RWPE2 (cell line): ENCODE results near the gene RAB35.

Source experiments
- ATAC-seq: fragments of 200-7000 bp; cut with Tn5 transposase; 3 replicates; pipeline ENCODE4 v1.9.1; 2021; ENCODE audit warnings: low read depth
- DNase-seq: peaks from one replicate; pipeline ENCODE4 v3.0.0-alpha.2; 2020; ENCODE audit warnings: low spot score
- H3K27ac ChIP-seq: fragments of 450-650 bp; 2 replicates; pipeline ENCODE4 v1.5.1; 2017; ENCODE audit warnings: mild to moderate bottlenecking; ENCODE audit not compliant: poor library complexity, severe bottlenecking
- H3K27me3 ChIP-seq: fragments of 250-450 bp; sonication (Bioruptor Pico); 2 replicates; pipeline ENCODE4 v1.5.1; 2021; ENCODE audit warnings: mild to moderate bottlenecking, moderate library complexity; ENCODE audit not compliant: insufficient read depth, poor library complexity, severe bottlenecking
- H3K36me3 ChIP-seq: fragments of 250-450 bp; sonication (Bioruptor Pico); 2 replicates; pipeline ENCODE4 v1.5.1; 2020; ENCODE audit warnings: low read depth, mild to moderate bottlenecking, moderate library complexity
- H3K4me1 ChIP-seq: fragments of 250-450 bp; sonication (Bioruptor Pico); 2 replicates; pipeline ENCODE4 v1.5.1; 2021; ENCODE audit warnings: mild to moderate bottlenecking, moderate library complexity; ENCODE audit not compliant: insufficient read depth, poor library complexity, severe bottlenecking
- H3K4me3 ChIP-seq: fragments of 250-450 bp; sonication (Bioruptor Pico); 2 replicates; pipeline ENCODE4 v1.5.1; 2021; ENCODE audit warnings: mild to moderate bottlenecking, moderate library complexity; ENCODE audit not compliant: severe bottlenecking
- H3K9me3 ChIP-seq: fragments of 250-450 bp; sonication (Bioruptor Pico); 2 replicates; pipeline ENCODE4 v1.5.1; 2021; ENCODE audit warnings: mild to moderate bottlenecking, moderate library complexity; ENCODE audit not compliant: severe bottlenecking
- CTCF ChIP-seq: fragments of 450-650 bp; IDR thresholded peaks from one replicate; pipeline ENCODE4 v1.5.1; 2017; ENCODE audit warnings: mild to moderate bottlenecking, moderate library complexity; ENCODE audit not compliant: poor library complexity, severe bottlenecking

Gene RAB35

GRCh38 chr12:120134307-120134980 lies 17.9 kb upstream of the RAB35 start:
- no peak for TF ChIP-seq CTCF
- H3K36me3 ChIP-seq: peaks cover 98% of the 10 kb centered on the region
- no peaks in the 10 kb centered on the region for H3K27me3 ChIP-seq
- no peaks in the 10 kb centered on the region for H3K4me1 ChIP-seq
- H3K27ac ChIP-seq: no peak overlapping the region
- DNase-seq (no peak), ATAC-seq (no peak)
- H3K4me3 ChIP-seq: no peak overlapping the region
- no peaks in the 10 kb centered on the region for H3K9me3 ChIP-seq

- no peak for ATAC-seq
- Histone ChIP-seq H3K27me3 (no peaks in the 10 kb centered on the region), H3K36me3 (peaks cover 96% of the 10 kb centered on the region)
Observed at GRCh38 chr12:120132863-120133385, 16.4 kb upstream of the RAB35 start.

GRCh38 chr12:120132054-120132836 lies 15.7 kb upstream of the RAB35 start:
- peaks cover 96% of the 10 kb centered on the region for H3K36me3 ChIP-seq
- no peak overlapping the region for H3K4me3 ChIP-seq
- ATAC-seq: no peak
- no peak overlapping the region for H3K27ac ChIP-seq
- H3K9me3 ChIP-seq: no peaks in the 10 kb centered on the region
- no peaks in the 10 kb centered on the region for H3K27me3 ChIP-seq
- H3K4me1 ChIP-seq: no peaks in the 10 kb centered on the region
- TF ChIP-seq CTCF: no peak
- DNase-seq: no peak

More at GRCh38 chr12:120132863-120133385, 16.4 kb upstream of the RAB35 start:
- Histone ChIP-seq H3K27ac (no peak overlapping the region), H3K4me1 (no peaks in the 10 kb centered on the region), H3K9me3 (no peaks in the 10 kb centered on the region), H3K4me3 (no peak overlapping the region)
- DNase-seq: no peak
- no peak for TF ChIP-seq CTCF

GRCh38 chr12:120131116-120131515 lies 14.6 kb upstream of the RAB35 start:
- DNase-seq (no peak), ATAC-seq (no peak)
- Histone ChIP-seq H3K9me3 (no peaks in the 10 kb centered on the region), H3K36me3 (peaks cover 94% of the 10 kb centered on the region), H3K4me3 (no peak overlapping the region), H3K4me1 (no peaks in the 10 kb centered on the region), H3K27ac (no peak overlapping the region), H3K27me3 (no peaks in the 10 kb centered on the region)
- no peak for TF ChIP-seq CTCF

- DNase-seq: no peak
- H3K9me3 ChIP-seq: no peaks in the 10 kb centered on the region
- ATAC-seq: no peak
- H3K4me3 ChIP-seq: no peak overlapping the region
- no peaks in the 10 kb centered on the region for H3K27me3 ChIP-seq
- no peak for TF ChIP-seq CTCF
- H3K27ac ChIP-seq: no peak overlapping the region
- H3K36me3 ChIP-seq: peaks cover 83% of the 10 kb centered on the region
- no peaks in the 10 kb centered on the region for H3K4me1 ChIP-seq
Observed at GRCh38 chr12:120130011-120130410, 13.5 kb upstream of the RAB35 start.
